B cell (primary cell): ENCODE data around the gene ASTN2. TPM values are rescaled to one million over a fixed set of nuclear protein-coding genes. Genes with fewer than 3 reads are reported as not detected.

Experiments
- ATAC-seq: fragments of 200-7000 bp; cut with Tn5 transposase; one replicate; pipeline ENCODE4 v1.10.0; 2021; ENCODE audit warnings: low read depth, mild to moderate bottlenecking, moderate number of reproducible peaks, moderate library complexity
- CTCF ChIA-PET: fragments of 350-600 bp; sonication (Branson Sonifier 250); formaldehyde crosslinking; loops from one replicate; lab custom pipeline; 2021; ENCODE audit warnings: antibody characterized with exemption, inconsistent platforms; lab: Charles Lee
- POLR2A ChIA-PET: fragments of 350-600 bp; sonication (Branson Sonifier 250); formaldehyde crosslinking; loops from one replicate; lab custom pipeline; 2021; ENCODE audit warnings: antibody characterized with exemption; lab: Charles Lee
- DNase-seq: peaks from one replicate; pipeline ENCODE4 v3.0.0; 2013
- H2AFZ ChIP-seq: 2 replicates; pipeline ENCODE4 v1.6.1; 2012; ENCODE audit warnings: mild to moderate bottlenecking, low read depth, low read length; ENCODE audit not compliant: insufficient read depth, poor library complexity, severe bottlenecking
- H3K27ac ChIP-seq, 2 donors: 1 replicate in 1 of 2; 2 replicates in 1 of 2; pipeline ENCODE4 v1.5.1; 2012 to 2013; ENCODE audit warnings: low read length in 2 of 2, mild to moderate bottlenecking in 2 of 2, moderate library complexity in 1 of 2
- H3K27me3 ChIP-seq, 4 experiments: fragments of 200-600 bp in 1 of 4; sonication (generic) in 1 of 4; replicated peaks in 1 of 4; 1 replicate in 2 of 4; 2 replicates in 2 of 4; pipeline versions ENCODE4 v1.6.1 to v1.7.0; 2013 to 2016; ENCODE audit warnings: low read length in 3 of 4, mild to moderate bottlenecking in 2 of 4, mixed read lengths in 1 of 4, moderate library complexity in 1 of 4; ENCODE audit not compliant: insufficient read depth in 4 of 4, control insufficient read depth in 3 of 4; ENCODE audit errors: control extremely low read depth in 1 of 4
- H3K36me3 ChIP-seq, 2 experiments: replicated peaks in 1 of 2; 1 replicate in 1 of 2; 2 replicates in 1 of 2; pipeline versions ENCODE4 v1.6.1 to v1.7.1; 2013; ENCODE audit warnings: low read length in 1 of 2; ENCODE audit not compliant: insufficient read depth in 2 of 2, control insufficient read depth in 1 of 2; ENCODE audit errors: control extremely low read depth in 1 of 2, extremely low read depth in 1 of 2
- H3K4me1 ChIP-seq, 2 donors: fragments of 200-600 bp in 1 of 2; sonication (generic) in 1 of 2; 1 replicate in 1 of 2; 2 replicates in 1 of 2; pipeline versions ENCODE4 v1.5.1 to v1.6.1; 2013 to 2017; ENCODE audit warnings: low read length in 2 of 2; ENCODE audit not compliant: control insufficient read depth in 2 of 2, insufficient read depth in 2 of 2
- H3K4me2 ChIP-seq: replicated peaks from 2 replicates; pipeline ENCODE3; 2012; ENCODE audit warnings: mild to moderate bottlenecking, low read depth, low read length; ENCODE audit not compliant: poor library complexity, severe bottlenecking
- H3K4me3 ChIP-seq, 5 experiments: fragments of 200-600 bp in 1 of 5; sonication (generic) in 1 of 5; 1 replicate in 3 of 5; 2 replicates in 2 of 5; pipeline versions ENCODE4 v1.5.1 to v1.7.0; 2011 to 2016; ENCODE audit warnings: low read length in 4 of 5, mild to moderate bottlenecking in 4 of 5, low read depth in 2 of 5, control low read depth in 1 of 5, moderate library complexity in 1 of 5; ENCODE audit not compliant: insufficient read depth in 1 of 5; ENCODE audit errors: control extremely low read depth in 1 of 5, extremely low read depth in 1 of 5
- H3K79me2 ChIP-seq: fragments of 200-600 bp; sonication (generic); one replicate; pipeline ENCODE4 v1.6.0; 2016; ENCODE audit warnings: low read length; ENCODE audit not compliant: control insufficient read depth, insufficient read depth
- H3K9ac ChIP-seq: fragments of 200-600 bp; sonication (generic); 2 replicates; pipeline ENCODE4 v1.6.1; 2017; ENCODE audit warnings: mild to moderate bottlenecking, low read length, moderate library complexity
- H3K9me3 ChIP-seq, 3 donors: one replicate each; pipeline versions ENCODE4 v1.6.1 to v1.7.1; 2013; ENCODE audit warnings: low read length in 2 of 3; ENCODE audit not compliant: control insufficient read depth in 2 of 3, insufficient read depth in 1 of 3; ENCODE audit errors: control extremely low read depth in 1 of 3
- H4K20me1 ChIP-seq: 2 replicates; pipeline ENCODE4 v1.6.0; 2012; ENCODE audit warnings: mild to moderate bottlenecking, low read length; ENCODE audit not compliant: insufficient read depth, control insufficient read depth, poor library complexity, severe bottlenecking
- H3K27ac Mint-ChIP-seq: one replicate; pipeline ENCODE4 v1.8.0; 2021; ENCODE audit warnings: mixed read lengths
- H3K27me3 Mint-ChIP-seq: one replicate; pipeline ENCODE4 v1.8.0; 2021; ENCODE audit warnings: mixed read lengths
- H3K4me1 Mint-ChIP-seq: one replicate; pipeline ENCODE4 v1.8.0; 2021; ENCODE audit warnings: mixed read lengths
- H3K4me3 Mint-ChIP-seq: one replicate; pipeline ENCODE4 v1.8.0; 2021; ENCODE audit warnings: mixed read lengths
- H3K9me3 Mint-ChIP-seq: one replicate; pipeline ENCODE4 v1.8.0; 2022; ENCODE audit warnings: mixed read lengths; ENCODE audit not compliant: insufficient read depth
- CTCF ChIP-seq: fragments of 200-600 bp; IDR thresholded peaks from one replicate; pipeline ENCODE4 v1.8.0; 2022; ENCODE audit warnings: antibody characterized with exemption, mild to moderate bottlenecking
- EZH2 ChIP-seq: IDR thresholded peaks from 2 replicates; pipeline ENCODE4 v1.6.1; 2012; ENCODE audit warnings: borderline replicate concordance, low read depth, mild to moderate bottlenecking, moderate library complexity, low read length; ENCODE audit not compliant: insufficient read depth, poor library complexity, severe bottlenecking
- WGBS: methylation state at CpG from one replicate; pipeline ENCODE4 v1.1.5; 2013; ENCODE audit warnings: missing lambda C conversion rate; ENCODE audit not compliant: insufficient coverage; 5-methylcytosine and 5-hydroxymethylcytosine counted together
- intact Hi-C: fragments of 100-400 bp; cut with micrococcal nuclease; formaldehyde crosslinking; loops from one replicate; pipeline ENCODE4 v1.10.0; 2022
- polyA plus RNA-seq: library from polyadenylated mRNA; depleted of rRNA; stranded (reverse); fragments of >200 nt; gene quantifications from 2 replicates; pipeline ENCODE4 v1.2.3, GENCODE V29; 2012
- total RNA-seq, 2 donors: library from RNA; stranded (reverse); fragments of 120-200 nt in 1 of 2; gene quantifications; 1 replicate in 1 of 2; 2 replicates in 1 of 2; pipeline versions ENCODE4 v1.2.3 to v1.2.4, GENCODE V29; 2013 to 2022

Gene ASTN2
- total and polyA plus RNA-seq, 2 donors (not counting 1 experiment from before 2014, with no cell fraction given) = 1.2 to 3.6 TPM

- intact Hi-C loops = no loop called here
- ATAC-seq (no peak), DNase-seq (no peak)
- no peak overlapping the region for H3K27ac ChIP-seq
- no peaks in the 10 kb centered on the region for H3K27me3 ChIP-seq
- no peak overlapping the region for H3K9ac ChIP-seq
- no peak overlapping the region for H3K4me2 ChIP-seq
- Mint-ChIP-seq H3K4me3 (no peak overlapping the region), H3K9me3 (no peaks in the 10 kb centered on the region), H3K4me1 (no peaks in the 10 kb centered on the region), H3K27ac (no peak overlapping the region), H3K27me3 (no peaks in the 10 kb centered on the region)
- ChIA-PET CTCF (no interaction called here), POLR2A (no interaction called here)
- H3K79me2 ChIP-seq = no peaks in the 10 kb centered on the region
- no peaks in the 10 kb centered on the region for H3K36me3 ChIP-seq
- 97% methylated on average over 9 of the region's 14 CpGs for WGBS
- no peaks in the 10 kb centered on the region for H3K4me1 ChIP-seq
- no peaks in the 10 kb centered on the region for H4K20me1 ChIP-seq
- no peak overlapping the region for H3K4me3 ChIP-seq
- TF ChIP-seq EZH2 (no peak), CTCF (no peak)
- no peak overlapping the region for H2AFZ ChIP-seq
- peaks cover 0 to 8% (median 0%) of the 10 kb centered on the region in 3 donors for H3K9me3 ChIP-seq
These were observed 123.8 kb downstream of the ASTN2 start for GRCh38 chr9:117290856-117291622.

GRCh38 chr9:117290306-117290840, 124.5 kb downstream of the ASTN2 start:
- CTCF ChIA-PET = no interaction called here
- DNase-seq = no peak
- Histone ChIP-seq H3K27ac (no peak overlapping the region), H3K9me3 (peaks cover 0 to 8% (median 0%) of the 10 kb centered on the region in 3 donors), H3K9ac (no peak overlapping the region), H4K20me1 (no peaks in the 10 kb centered on the region), H3K4me2 (no peak overlapping the region), H3K27me3 (no peaks in the 10 kb centered on the region), H3K4me1 (no peaks in the 10 kb centered on the region), H2AFZ (no peak overlapping the region), H3K36me3 (no peaks in the 10 kb centered on the region), H3K79me2 (no peaks in the 10 kb centered on the region), H3K4me3 (no peak overlapping the region)
- WGBS = no CpG with 5 or more reads among the region's 2 CpGs
- no peak for TF ChIP-seq EZH2
- TF ChIP-seq CTCF = no peak
- Mint-ChIP-seq H3K27ac (no peak overlapping the region), H3K9me3 (no peaks in the 10 kb centered on the region), H3K4me3 (no peak overlapping the region), H3K4me1 (no peaks in the 10 kb centered on the region), H3K27me3 (no peaks in the 10 kb centered on the region)
- intact Hi-C loops = no loop called here
- POLR2A ChIA-PET = no interaction called here
- ATAC-seq = no peak
